DND-41 (cell line): ENCODE results near the gene RBM26.

Experiments
- CTCF ChIP-seq: IDR thresholded peaks from 2 replicates; pipeline ENCODE4 v1.5.1; 2012; ENCODE audit warnings: borderline replicate concordance, low read length, moderate library complexity, mild to moderate bottlenecking; ENCODE audit not compliant: poor library complexity, severe bottlenecking; ENCODE audit errors: extremely low read depth
- EZH2 ChIP-seq: IDR thresholded peaks from 3 replicates; pipeline ENCODE4 v1.6.1; 2012; ENCODE audit warnings: borderline replicate concordance, low read depth, mild to moderate bottlenecking, moderate library complexity, low read length, inconsistent platforms; ENCODE audit not compliant: severe bottlenecking

- no peak for TF ChIP-seq CTCF
- TF ChIP-seq EZH2 = no peak
These were observed 44.1 kb upstream of the RBM26 start for GRCh38 chr13:79450110-79450509.
